ENCODE results near the gene ERC2. TPM values are rescaled to one million over a fixed set of nuclear protein-coding genes. Genes with fewer than 3 reads are reported as not detected.

The ERC2 gene
- total RNA-seq, 1 donor from 2014 or later, result 0.11 TPM

- Histone ChIP-seq H3K36me3 (no peaks in the 10 kb centered on the region), H3K4me3 (no peak overlapping the region), H3K4me1 (no peaks in the 10 kb centered on the region), H3K27me3 (no peaks in the 10 kb centered on the region), H3K27ac (no peak overlapping the region), H3K9me3 (no peaks in the 10 kb centered on the region)
- TF ChIP-seq CTCF (IDR thresholded peaks at IDR 0.05), result no peak
- DNase-seq (ENCODE audit: low spot score in 2 of 2), result no peak
- intact Hi-C loops (cut with DNase I), result no loop called here
Measured at GRCh38 chr3:55646121-55646520, 822.1 kb downstream of the ERC2 start.

DNA sequence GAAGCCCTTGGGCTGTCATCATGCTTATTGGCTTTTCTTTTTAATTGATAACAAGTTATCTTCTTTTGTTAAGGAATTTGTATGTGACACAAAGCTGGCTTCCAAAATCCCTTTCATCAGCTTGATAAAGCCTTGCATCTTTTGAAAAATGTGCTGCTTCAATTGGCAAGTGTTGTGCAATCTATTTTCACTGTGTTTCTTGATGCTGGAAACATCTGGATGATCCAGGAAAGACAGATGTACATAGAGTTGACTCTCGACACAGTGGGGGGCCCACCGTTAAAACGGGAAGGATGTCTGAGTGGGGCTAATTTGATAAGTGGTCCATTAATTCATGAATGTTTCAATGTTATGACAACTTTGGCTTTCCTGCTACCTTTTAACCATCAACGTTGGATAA lies 822.8 kb downstream of the ERC2 start:
- intact Hi-C loops (cut with DNase I), result no loop called here
- no peak for TF ChIP-seq CTCF (IDR thresholded peaks at IDR 0.05)
- Histone ChIP-seq H3K4me1 (no peaks in the 10 kb centered on the region), H3K9me3 (no peaks in the 10 kb centered on the region), H3K27ac (no peak overlapping the region), H3K36me3 (no peaks in the 10 kb centered on the region), H3K27me3 (no peaks in the 10 kb centered on the region), H3K4me3 (no peak overlapping the region)
- no peak for DNase-seq (ENCODE audit: low spot score in 2 of 2)

- DNase-seq (ENCODE audit: low spot score in 2 of 2), result no peak
- no peaks in the 10 kb centered on the region for H3K9me3 ChIP-seq
- no peak overlapping the region for H3K4me3 ChIP-seq
- TF ChIP-seq CTCF (IDR thresholded peaks at IDR 0.05), result no peak
- H3K36me3 ChIP-seq, result no peaks in the 10 kb centered on the region
- H3K27ac ChIP-seq, result no peak overlapping the region
- intact Hi-C loops (cut with DNase I), result no loop called here
- H3K27me3 ChIP-seq, result no peaks in the 10 kb centered on the region
- H3K4me1 ChIP-seq, result no peaks in the 10 kb centered on the region
Measured at GRCh38 chr3:55643283-55643682, 825.0 kb downstream of the ERC2 start.

DNA sequence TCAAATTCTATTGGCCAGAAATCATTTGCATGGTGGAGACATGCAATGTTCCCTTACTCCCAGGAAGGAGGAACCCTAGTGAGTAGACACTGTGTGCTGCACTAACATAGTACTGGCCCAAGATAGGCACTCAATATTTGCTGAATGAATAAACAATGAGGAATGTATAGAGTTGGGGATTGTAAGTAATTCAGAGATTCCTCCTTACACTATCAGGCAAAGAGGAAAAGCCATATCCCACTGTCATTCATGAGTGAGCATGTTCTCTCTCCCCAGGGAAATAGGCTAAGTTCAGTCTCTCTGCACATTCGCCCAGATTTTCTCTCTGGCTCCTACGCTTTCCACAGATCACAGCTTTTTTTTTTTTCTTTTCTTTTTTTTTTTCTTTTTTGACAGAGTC lies 826.3 kb downstream of the ERC2 start:
- DNase-seq (ENCODE audit: low spot score in 2 of 2), result no peak
- Histone ChIP-seq H3K4me1 (no peaks in the 10 kb centered on the region), H3K9me3 (no peaks in the 10 kb centered on the region), H3K36me3 (no peaks in the 10 kb centered on the region), H3K27ac (no peak overlapping the region), H3K4me3 (no peak overlapping the region), H3K27me3 (no peaks in the 10 kb centered on the region)
- no peak for TF ChIP-seq CTCF (IDR thresholded peaks at IDR 0.05)
- intact Hi-C loops (cut with DNase I), result no loop called here

- DNase-seq (ENCODE audit: low spot score in 2 of 2), result no peak
- no peaks in the 10 kb centered on the region for H3K4me1 ChIP-seq
- H3K27me3 ChIP-seq, result no peaks in the 10 kb centered on the region
- no peak overlapping the region for H3K4me3 ChIP-seq
- H3K36me3 ChIP-seq, result no peaks in the 10 kb centered on the region
- no peaks in the 10 kb centered on the region for H3K9me3 ChIP-seq
- H3K27ac ChIP-seq, result no peak overlapping the region
- intact Hi-C loops (cut with DNase I), result no loop called here
- no peak for TF ChIP-seq CTCF (IDR thresholded peaks at IDR 0.05)
Measured at GRCh38 chr3:55639896-55640765, 828.1 kb downstream of the ERC2 start.
